HG02678 (cell line): ENCODE results near the gene SLC13A3.

Experiments
- ATAC-seq: cut with Tn5 transposase; IDR thresholded peaks from one replicate; pipeline ENCODE4 v1.9.1; 2021; ENCODE audit warnings: mild to moderate bottlenecking, moderate library complexity; ENCODE audit not compliant: unreplicated experiment

SLC13A3 gene

DNA sequence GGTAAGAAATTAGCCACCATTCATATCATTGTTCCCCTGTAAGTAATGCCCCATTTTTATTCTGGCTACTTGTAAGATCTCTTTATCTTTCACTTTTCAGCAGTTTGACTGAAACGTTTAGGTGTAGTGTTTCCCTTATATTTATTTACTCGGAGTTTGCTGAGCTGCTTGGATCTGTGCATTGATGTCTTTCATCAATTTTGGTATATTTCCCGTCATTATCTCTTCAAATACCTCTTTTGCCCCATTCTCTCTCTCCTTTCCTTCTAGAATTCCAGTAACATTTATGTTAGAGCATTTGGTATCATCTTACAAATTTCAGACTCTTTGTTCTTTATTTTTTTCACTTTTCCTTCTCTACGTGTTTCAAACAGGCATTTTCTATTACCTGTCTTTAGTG, 9.2 kb upstream of the SLC13A3 start:
- ATAC-seq, result no peak

GRCh38 chr20:46657618-46658017, 6.4 kb upstream of the SLC13A3 start:
- ATAC-seq, result no peak

DNA sequence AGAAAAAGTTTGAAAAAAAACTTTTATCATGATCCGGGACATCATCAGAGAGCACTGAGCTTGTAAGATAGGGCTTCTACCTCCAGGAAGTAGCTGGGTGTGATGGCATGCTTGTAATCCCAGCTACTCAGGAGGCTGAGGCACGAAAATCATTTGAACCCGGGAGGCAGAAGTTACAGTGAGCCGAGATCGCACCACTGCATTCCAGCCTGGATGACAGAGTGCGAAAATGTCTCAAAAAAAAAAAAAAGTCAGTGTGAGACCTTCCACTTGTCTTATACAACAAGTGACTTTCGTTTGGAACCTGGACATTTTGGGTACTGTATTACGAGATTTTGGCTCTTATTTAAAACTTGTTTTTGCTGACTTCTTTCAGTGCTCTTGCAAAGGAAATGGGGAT, 5.9 kb upstream of the SLC13A3 start:
- ATAC-seq, result no peak

DNA sequence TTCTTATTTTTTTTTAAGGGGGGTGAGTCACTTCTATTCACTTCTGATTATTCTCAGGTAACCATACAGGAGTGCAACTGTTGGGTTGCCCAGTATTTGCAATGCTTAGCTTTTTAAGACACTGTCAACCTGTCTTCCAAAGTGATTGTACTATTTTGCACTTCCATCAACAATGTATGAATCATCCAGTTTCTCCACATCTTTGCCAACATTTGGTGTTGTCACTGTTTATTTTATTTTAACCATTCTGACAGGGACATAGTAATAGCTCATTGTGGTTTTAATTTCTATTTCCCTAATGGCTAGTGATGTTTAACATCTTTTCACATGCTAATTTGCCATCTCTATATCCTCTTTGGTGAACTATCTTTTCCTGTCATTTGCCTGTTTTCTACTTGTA, 1.4 kb upstream of the SLC13A3 start:
- no peak for ATAC-seq

DNA sequence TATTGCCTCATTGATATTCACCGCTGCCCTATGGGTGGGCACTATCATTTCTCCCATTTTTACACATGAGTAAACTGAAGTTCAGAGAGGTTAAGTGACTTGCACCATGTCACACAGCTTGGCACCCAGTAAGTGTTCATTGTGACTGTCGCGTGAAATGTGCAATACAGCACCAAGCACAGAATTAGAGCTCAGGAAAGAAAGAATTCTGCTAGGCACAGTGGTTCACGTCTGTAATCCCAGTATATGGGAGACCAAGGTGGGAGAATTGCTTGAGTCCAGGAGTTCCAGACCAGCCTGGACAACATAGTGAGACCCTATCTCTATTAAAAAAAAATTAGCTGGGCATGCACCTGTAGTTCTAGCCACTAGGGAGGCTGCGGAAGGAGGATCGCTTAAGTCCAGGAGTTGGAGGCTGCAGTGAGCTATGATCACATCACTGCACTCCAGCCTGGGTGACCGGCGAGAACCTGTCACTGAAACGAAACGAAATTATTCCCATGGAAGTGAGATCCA, 626 bp downstream of the SLC13A3 start:
- no peak for ATAC-seq

DNA sequence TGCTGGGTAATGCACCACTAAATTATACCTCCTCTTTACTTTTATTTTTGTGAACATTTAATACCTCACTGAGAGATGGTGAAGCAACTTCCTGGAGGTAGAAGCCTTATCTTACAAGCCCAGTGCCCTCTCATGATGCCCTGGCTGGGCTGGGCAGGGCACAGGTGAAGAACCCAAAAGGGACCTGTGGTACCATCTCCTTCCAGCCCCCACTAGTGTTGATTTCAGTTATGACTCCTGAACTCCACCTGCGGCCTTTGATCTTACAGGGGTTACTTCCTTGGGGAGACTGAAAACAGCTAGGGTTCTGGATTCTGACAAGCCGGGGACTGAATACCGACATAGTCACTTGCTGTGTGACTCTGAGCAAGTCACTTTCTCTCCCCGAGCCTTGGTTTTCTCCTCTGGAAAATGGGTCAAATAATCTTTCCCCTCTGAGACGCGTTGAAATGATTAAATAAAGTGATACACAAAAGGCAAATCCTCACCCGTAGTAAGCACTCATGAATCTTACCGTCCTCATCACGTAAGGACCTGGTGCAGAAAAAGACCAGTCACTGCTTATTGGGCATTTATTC, 1.2 kb downstream of the SLC13A3 start:
- no peak for ATAC-seq

- no peak for ATAC-seq
Observed at GRCh38 chr20:46649650-46649949, 1.7 kb downstream of the SLC13A3 start.

DNA sequence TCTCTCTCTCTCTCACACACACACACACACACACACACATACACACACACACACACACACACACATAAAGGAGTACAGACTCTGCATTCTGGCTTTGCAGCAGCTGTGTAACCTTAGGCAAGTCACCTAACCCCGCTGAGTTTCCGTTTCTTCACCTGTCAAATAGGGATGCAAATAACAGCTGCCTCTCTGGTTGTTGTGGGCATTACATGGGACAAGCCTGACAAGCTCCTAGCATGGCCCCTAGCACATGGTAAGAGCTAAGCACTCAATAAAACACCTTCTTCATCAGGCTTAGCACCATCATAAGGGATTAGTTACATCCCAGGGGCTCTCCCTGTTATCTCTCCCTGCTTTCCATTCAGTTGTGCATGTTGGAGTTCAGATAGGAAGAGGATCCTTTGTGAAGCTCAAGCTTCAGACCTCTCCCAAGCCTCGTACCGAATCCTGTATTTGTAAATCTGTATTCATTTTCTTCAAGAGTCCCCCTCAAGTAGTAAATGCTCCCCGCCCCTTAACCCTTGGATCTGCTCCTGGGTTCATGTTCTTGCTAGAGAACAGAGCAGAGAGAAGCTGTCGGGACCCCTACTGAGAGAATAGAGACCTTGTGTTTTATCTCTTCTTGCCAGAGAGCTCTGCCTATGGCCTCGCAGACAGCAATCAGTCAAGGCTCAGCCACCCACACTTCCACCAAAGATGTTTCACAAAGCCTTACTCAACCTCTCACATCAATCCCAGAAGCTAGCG, 2.2 kb downstream of the SLC13A3 start:
- no peak for ATAC-seq

GRCh38 chr20:46647469-46647868, 3.8 kb downstream of the SLC13A3 start:
- no peak for ATAC-seq

- no peak for ATAC-seq
Observed at GRCh38 chr20:46646659-46647380, 4.4 kb downstream of the SLC13A3 start.

DNA sequence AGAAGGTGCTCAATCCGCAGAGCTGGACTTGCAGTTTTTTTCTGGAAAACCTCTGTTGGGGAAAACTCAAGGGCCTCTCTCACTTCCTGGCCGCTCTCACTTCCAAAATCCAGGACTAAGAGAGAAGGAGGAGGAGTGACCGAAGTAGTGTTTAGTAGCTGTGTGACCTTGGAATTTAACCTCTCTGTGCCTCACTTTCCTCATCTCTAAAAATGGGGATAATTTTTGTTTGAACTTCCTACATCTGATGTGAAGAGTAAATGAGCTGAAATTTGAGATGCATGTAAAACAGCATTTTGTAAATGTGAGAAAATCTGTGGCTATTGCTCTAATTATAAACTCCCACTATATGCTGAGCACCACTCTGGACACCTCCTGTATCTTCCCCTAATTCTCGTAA, 5.1 kb downstream of the SLC13A3 start:
- ATAC-seq, result no peak

DNA sequence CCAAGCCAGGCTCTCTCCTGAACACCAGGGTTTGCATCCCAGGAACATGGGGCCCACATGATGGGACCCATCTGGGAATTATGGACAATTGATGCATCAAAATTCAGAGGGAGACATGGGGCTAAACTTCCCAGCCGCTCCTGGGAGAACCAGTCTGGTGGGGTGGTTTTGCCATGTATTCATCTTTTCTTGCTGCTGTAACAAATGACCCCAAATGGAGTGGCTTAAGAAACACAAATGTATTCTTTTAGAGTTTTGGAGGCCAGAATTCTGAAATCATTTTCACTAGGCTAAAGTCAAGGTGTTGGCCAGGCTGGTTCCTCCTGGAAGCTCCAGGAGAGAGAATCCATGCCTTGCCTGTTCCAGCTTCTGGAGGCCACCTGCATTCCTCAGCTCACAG, 6.5 kb downstream of the SLC13A3 start:
- ATAC-seq, result no peak

GRCh38 chr20:46644160-46644559, 7.1 kb downstream of the SLC13A3 start:
- ATAC-seq, result no peak

DNA sequence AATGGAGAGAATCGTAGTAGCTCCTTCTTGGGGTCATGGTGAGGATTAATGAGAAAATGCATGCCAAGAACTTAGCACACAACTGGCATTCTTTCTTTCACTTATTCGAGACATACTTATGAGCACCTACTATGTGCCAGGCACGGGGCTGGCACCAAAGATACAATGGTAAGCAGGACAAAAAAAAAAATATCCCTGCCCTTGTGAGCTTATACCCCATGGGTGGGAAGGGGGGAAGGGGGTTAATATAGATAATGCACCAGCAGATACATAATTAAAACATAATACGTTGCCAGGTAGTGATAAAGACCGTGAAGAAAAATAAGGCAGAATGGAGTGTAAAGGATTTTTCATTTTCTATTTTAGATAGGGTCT, 8.3 kb downstream of the SLC13A3 start:
- no peak for ATAC-seq

DNA sequence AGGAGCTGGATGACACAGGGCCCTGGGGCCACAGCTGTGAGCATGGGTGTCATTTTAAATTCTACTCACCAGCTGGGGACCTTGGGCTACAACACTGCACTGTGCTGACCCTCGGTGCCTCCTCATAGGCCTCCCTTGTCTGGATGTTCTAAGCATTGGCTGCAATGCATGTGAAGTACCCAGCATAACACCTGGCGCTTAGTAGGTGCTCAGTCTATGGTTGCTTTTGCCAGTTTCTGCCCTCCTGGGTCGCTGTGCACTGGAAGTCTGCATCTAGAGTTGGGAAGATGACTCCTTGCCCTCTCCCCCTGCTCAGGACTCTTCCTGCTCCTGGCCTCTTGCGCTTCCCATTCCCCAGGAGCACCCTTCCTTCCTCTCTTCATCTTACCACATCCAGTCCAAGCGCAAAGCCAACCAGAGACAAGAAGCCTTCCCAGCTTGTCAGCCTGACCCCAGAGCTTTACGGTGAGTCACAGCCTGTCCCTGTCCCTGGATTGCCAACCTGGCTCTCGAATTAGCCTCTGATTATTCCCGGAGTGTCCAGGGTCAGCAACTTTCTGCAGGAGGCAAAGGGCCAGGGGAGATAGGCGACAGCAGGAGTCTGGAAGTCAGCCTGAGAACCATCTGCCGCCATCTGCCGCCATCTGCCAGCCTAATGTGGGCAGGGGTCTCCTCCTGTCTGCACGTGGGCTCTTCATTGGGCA, 8.8 kb downstream of the SLC13A3 start:
- no peak for ATAC-seq

DNA sequence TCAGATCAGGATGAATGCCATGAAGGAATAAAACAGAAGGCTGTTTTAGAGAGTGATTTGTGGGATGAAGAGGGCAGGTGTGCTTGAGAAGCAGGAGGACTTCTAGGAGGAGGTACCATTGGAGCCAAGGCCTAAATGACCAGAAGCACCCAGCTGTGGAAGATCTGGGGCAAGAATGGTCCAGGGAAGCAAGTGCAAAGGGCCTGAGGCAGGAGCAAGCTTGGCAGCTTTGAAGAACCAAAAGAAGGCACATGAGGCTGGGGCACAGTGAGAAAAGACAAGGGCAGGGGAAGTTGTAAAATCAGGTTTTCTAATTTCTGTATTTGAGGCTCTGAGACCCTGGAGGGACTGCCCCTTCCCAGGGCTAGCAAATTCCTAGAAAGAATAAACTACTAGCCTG, 9.8 kb downstream of the SLC13A3 start:
- no peak for ATAC-seq

- ATAC-seq, result no peak
Observed at GRCh38 chr20:46640536-46641311, 10.5 kb downstream of the SLC13A3 start.

- ATAC-seq, result no peak
Observed at GRCh38 chr20:46640044-46640443, 11.2 kb downstream of the SLC13A3 start.

- ATAC-seq, result no peak
Observed at GRCh38 chr20:46639587-46639986, 11.7 kb downstream of the SLC13A3 start.

DNA sequence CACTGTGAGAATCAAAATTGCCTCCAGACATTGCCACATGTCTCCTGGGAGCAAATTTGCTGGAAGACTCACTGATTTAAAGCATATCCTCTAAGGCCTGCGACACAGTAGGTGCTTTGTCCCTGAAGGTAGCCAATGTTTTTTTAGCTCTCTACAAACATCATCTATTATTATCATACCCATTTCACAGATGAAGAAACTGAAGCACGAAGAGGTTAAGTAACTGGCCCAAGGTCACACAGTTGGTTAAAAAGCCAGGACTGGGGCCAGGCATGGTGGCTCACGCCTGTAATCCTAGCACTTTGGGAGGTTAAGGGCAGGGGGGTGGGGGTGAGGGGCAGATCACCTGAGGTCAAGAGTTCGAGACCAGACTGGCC, 12.4 kb downstream of the SLC13A3 start:
- no peak for ATAC-seq
